HG03469 (cell line): ENCODE data around the gene LPGAT1.
A peak's percentile ranks its signal among the peaks of the same experiment; 100 is the strongest.
"Not testable (repeated sequence)": the region's sequence is repeated elsewhere in the genome, so short reads cannot be mapped to it uniquely, and the experiment has no call there.

Experiments
- ATAC-seq: cut with Tn5 transposase; IDR thresholded peaks from one replicate; pipeline ENCODE4 v1.9.1; 2021; ENCODE audit warnings: mild to moderate bottlenecking, moderate library complexity, moderate number of reproducible peaks; ENCODE audit not compliant: unreplicated experiment

Gene LPGAT1

GRCh38 chr1:211735208-211736170, 95.1 kb downstream of the LPGAT1 start:
- ATAC-seq = no peak

- no peak for ATAC-seq
Measured at GRCh38 chr1:211734791-211735190, 95.8 kb downstream of the LPGAT1 start.

- ATAC-seq = no peak
Measured at GRCh38 chr1:211734359-211734758, 96.2 kb downstream of the LPGAT1 start.

GRCh38 chr1:211732293-211732980, 98.1 kb downstream of the LPGAT1 start:
- ATAC-seq = peak; percentile 59

GRCh38 chr1:211731456-211732292, 98.9 kb downstream of the LPGAT1 start:
- no peak for ATAC-seq

GRCh38 chr1:211730347-211730746, 100.2 kb downstream of the LPGAT1 start:
- no peak for ATAC-seq

GRCh38 chr1:211729238-211729637, 101.3 kb downstream of the LPGAT1 start:
- ATAC-seq = no peak

- ATAC-seq = no peak
Measured at GRCh38 chr1:211726467-211726995, 104.0 kb downstream of the LPGAT1 start.

GRCh38 chr1:211724687-211725196, 105.8 kb downstream of the LPGAT1 start:
- no peak for ATAC-seq

- ATAC-seq = no peak
Measured at GRCh38 chr1:211723273-211723672, 107.3 kb downstream of the LPGAT1 start.

- no peak for ATAC-seq
Measured at GRCh38 chr1:211722277-211723175, 108.0 kb downstream of the LPGAT1 start.

- not testable (repeated sequence) for ATAC-seq
Measured at GRCh38 chr1:211716555-211716954, 114.0 kb downstream of the LPGAT1 start.

GRCh38 chr1:211715971-211716370, 114.6 kb downstream of the LPGAT1 start:
- ATAC-seq = no peak

- no peak for ATAC-seq
Measured at GRCh38 chr1:211714154-211714553, 116.4 kb downstream of the LPGAT1 start.

GRCh38 chr1:211713231-211713630, 117.3 kb downstream of the LPGAT1 start:
- no peak for ATAC-seq

- ATAC-seq = no peak
Measured at GRCh38 chr1:211711315-211711705, 119.3 kb downstream of the LPGAT1 start.

GRCh38 chr1:211710566-211711314, 119.8 kb downstream of the LPGAT1 start:
- ATAC-seq = no peak

GRCh38 chr1:211708926-211709325, 121.6 kb downstream of the LPGAT1 start:
- ATAC-seq = no peak

GRCh38 chr1:211708006-211708405, 122.6 kb downstream of the LPGAT1 start:
- ATAC-seq = no peak
